OCI-LY7 (cell line): ENCODE results near the gene COL4A2.

Experiments
- CTCF ChIP-seq: fragments of 200-600 bp; sonication (generic); conservative IDR thresholded peaks from 2 replicates; pipeline ENCODE4 v1.5.1; 2014; ENCODE audit warnings: mild to moderate bottlenecking, antibody characterized with exemption, low read length, moderate library complexity, mixed read lengths
- EZH2phosphoT487 ChIP-seq: fragments of 200-600 bp; sonication (generic); IDR thresholded peaks from 2 replicates; pipeline ENCODE4 v1.6.1; 2018; ENCODE audit warnings: low read depth, borderline replicate concordance, mild to moderate bottlenecking, mixed run types, antibody characterized with exemption, low read length, moderate library complexity, mixed read lengths

GRCh38 chr13:110333837-110334236 is 26.8 kb downstream of the COL4A2 start:
- TF ChIP-seq CTCF (no peak), EZH2phosphoT487 (no peak)
